Erythroblast (primary cell): ENCODE measurements around the gene SH3D19.

Experiments
- DNase-seq, 2 experiments: peaks; one replicate each; lab custom pipeline; 2025; lab: John Stamatoyannopoulos, UW
- GATA1 ChIP-seq: IDR thresholded peaks from 2 replicates; pipeline ENCODE4 v1.6.1; 2011; ENCODE audit warnings: low read depth, mild to moderate bottlenecking, control low read depth, low read length, moderate library complexity
- POLR2A ChIP-seq: IDR thresholded peaks from 2 replicates; pipeline ENCODE4 v1.6.1; 2011; ENCODE audit warnings: mild to moderate bottlenecking, low read length

Gene SH3D19

GRCh38 chr4:151202381-151202780 is 123.0 kb downstream of the SH3D19 start:
- DNase-seq: no peak
- TF ChIP-seq GATA1 (no peak), POLR2A (no peak)

GRCh38 chr4:151199319-151200190 is 125.8 kb downstream of the SH3D19 start:
- TF ChIP-seq POLR2A (no peak), GATA1 (no peak)

GRCh38 chr4:151198748-151199147 is 126.7 kb downstream of the SH3D19 start:
- no peak for TF ChIP-seq POLR2A
- no peak for TF ChIP-seq GATA1
- no peak for DNase-seq

More at GRCh38 chr4:151199319-151200190, 125.8 kb downstream of the SH3D19 start:
- DNase-seq: no peak

GRCh38 chr4:151197247-151197646 is 128.2 kb downstream of the SH3D19 start:
- DNase-seq: no peak
- no peak for TF ChIP-seq GATA1
- no peak for TF ChIP-seq POLR2A

- no peak for TF ChIP-seq POLR2A
- DNase-seq: no peak
Observed at GRCh38 chr4:151195801-151196200, 129.6 kb downstream of the SH3D19 start.

GRCh38 chr4:151193414-151193813 is 132.0 kb downstream of the SH3D19 start:
- no peak for TF ChIP-seq GATA1
- TF ChIP-seq POLR2A: no peak
- no peak for DNase-seq

GRCh38 chr4:151192556-151193235 is 132.7 kb downstream of the SH3D19 start:
- DNase-seq: no peak
- no peak for TF ChIP-seq POLR2A
- TF ChIP-seq GATA1: no peak

- DNase-seq: no peak
- no peak for TF ChIP-seq POLR2A
- TF ChIP-seq GATA1: no peak
Observed at GRCh38 chr4:151184523-151185458, 140.6 kb downstream of the SH3D19 start.

- no peak for DNase-seq
- TF ChIP-seq POLR2A: no peak
- TF ChIP-seq GATA1: no peak
Observed at GRCh38 chr4:151182455-151182996, 142.9 kb downstream of the SH3D19 start.

- TF ChIP-seq GATA1 (no peak), POLR2A (no peak)
- DNase-seq: no peak
Observed at GRCh38 chr4:151176685-151177084, 148.7 kb downstream of the SH3D19 start.

GRCh38 chr4:151175754-151176631 is 149.4 kb downstream of the SH3D19 start:
- DNase-seq: no peak
- no peak for TF ChIP-seq POLR2A

- no peak for TF ChIP-seq GATA1
- no peak for TF ChIP-seq POLR2A
- DNase-seq: no peak
Observed at GRCh38 chr4:151175233-151175632, 150.2 kb downstream of the SH3D19 start.
